CD4-positive, alpha-beta T cell treated with Interleukin-17A for 4 hours (primary cell): ENCODE measurements around the gene GALNT6.

Source experiments
- DNase-seq: peaks from one replicate; pipeline ENCODE4 v3.0.0-alpha.2; 2020; ENCODE audit warnings: mixed read lengths

The GALNT6 gene

GRCh38 chr12:51391283-51392123 lies at the start of gene GALNT6:
Gene GALNT6, minus strand, starts transcription at chr12:51391406. Its CDS starts 11,625 bp downstream, at chr12:51379781.
- peak; percentile 81 for DNase-seq

- no peak for DNase-seq
These were observed 48.1 kb upstream of the GALNT6 start for GRCh38 chr12:51439330-51439729.

GRCh38 chr12:51437431-51437830 lies 46.2 kb upstream of the GALNT6 start:
- no peak for DNase-seq

GRCh38 chr12:51434305-51434704 lies 43.1 kb upstream of the GALNT6 start:
- no peak for DNase-seq

- no peak for DNase-seq
These were observed 41.7 kb upstream of the GALNT6 start for GRCh38 chr12:51432921-51433320.

GRCh38 chr12:51430196-51430895 lies 39.1 kb upstream of the GALNT6 start:
- no peak for DNase-seq

GRCh38 chr12:51429700-51430099 lies 38.5 kb upstream of the GALNT6 start:
- DNase-seq, result no peak

- no peak for DNase-seq
These were observed 37.0 kb upstream of the GALNT6 start for GRCh38 chr12:51428256-51428655.

GRCh38 chr12:51424662-51425539 lies 33.7 kb upstream of the GALNT6 start, which contains the start of gene SLC4A8:
Gene SLC4A8, plus strand, starts transcription at chr12:51424831. Its CDS starts 157 bp downstream, at chr12:51424988.
- DNase-seq, result peak; percentile 81

- no peak for DNase-seq
These were observed 33.0 kb upstream of the GALNT6 start for GRCh38 chr12:51424094-51424661.

- DNase-seq, result peak; percentile 44
These were observed 30.2 kb upstream of the GALNT6 start for GRCh38 chr12:51421266-51421884.

GRCh38 chr12:51419425-51420193 lies 28.4 kb upstream of the GALNT6 start:
- DNase-seq, result no peak

- DNase-seq, result no peak
These were observed 26.6 kb upstream of the GALNT6 start for GRCh38 chr12:51417826-51418225.

- no peak for DNase-seq
These were observed 24.7 kb upstream of the GALNT6 start for GRCh38 chr12:51415931-51416330.

- DNase-seq, result no peak
These were observed 22.6 kb upstream of the GALNT6 start for GRCh38 chr12:51413791-51414190.

- no peak for DNase-seq
These were observed 21.9 kb upstream of the GALNT6 start for GRCh38 chr12:51413149-51413548.

GRCh38 chr12:51409846-51410245 lies 18.6 kb upstream of the GALNT6 start:
- DNase-seq, result no peak

GRCh38 chr12:51407604-51408003 lies 16.4 kb upstream of the GALNT6 start:
- no peak for DNase-seq

- DNase-seq, result no peak
These were observed 15.7 kb upstream of the GALNT6 start for GRCh38 chr12:51406859-51407258.

GRCh38 chr12:51406290-51406689 lies 15.1 kb upstream of the GALNT6 start:
- no peak for DNase-seq

- no peak for DNase-seq
These were observed 14.6 kb upstream of the GALNT6 start for GRCh38 chr12:51405801-51406207.
